ENCODE results near the gene IL1RAPL1.

Gene IL1RAPL1

GRCh38 chrX:29636331-29636730 is 1049.1 kb downstream of the IL1RAPL1 start:
- TF ChIP-seq CTCF (IDR thresholded peaks at IDR 0.05) = no peak
- Histone ChIP-seq H3K27ac (no peak overlapping the region), H3K4me3 (no peak overlapping the region)
- DNase-seq (ENCODE audit: low spot score) = no peak

GRCh38 chrX:29640106-29640505 is 1052.9 kb downstream of the IL1RAPL1 start:
- no peak for DNase-seq (ENCODE audit: low spot score)
- no peak overlapping the region for H3K4me3 ChIP-seq
- H3K27ac ChIP-seq = no peak overlapping the region
- TF ChIP-seq CTCF (IDR thresholded peaks at IDR 0.05) = no peak

DNA sequence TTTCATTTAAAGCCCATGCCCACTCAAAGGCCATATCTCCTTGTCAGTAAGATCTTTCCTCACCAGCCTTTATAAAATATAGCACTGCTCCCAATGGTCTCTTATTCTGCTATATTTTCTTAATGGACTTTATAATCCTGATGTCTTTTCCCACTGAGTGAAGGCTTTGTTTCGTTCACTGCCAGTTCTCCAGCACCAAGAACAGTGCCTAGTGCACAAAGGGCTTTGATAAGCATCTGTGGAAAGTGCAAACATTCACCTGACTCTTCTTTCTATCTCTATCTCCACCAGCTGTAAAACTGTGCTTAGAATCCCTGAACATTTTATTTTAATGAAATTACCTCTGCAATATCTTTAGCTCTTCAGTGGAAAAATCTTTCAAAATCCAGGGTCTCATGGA is 1054.2 kb downstream of the IL1RAPL1 start:
- Histone ChIP-seq H3K27ac (no peak overlapping the region), H3K4me3 (no peak overlapping the region)
- no peak for TF ChIP-seq CTCF (IDR thresholded peaks at IDR 0.05)
- DNase-seq (ENCODE audit: low spot score) = no peak

DNA sequence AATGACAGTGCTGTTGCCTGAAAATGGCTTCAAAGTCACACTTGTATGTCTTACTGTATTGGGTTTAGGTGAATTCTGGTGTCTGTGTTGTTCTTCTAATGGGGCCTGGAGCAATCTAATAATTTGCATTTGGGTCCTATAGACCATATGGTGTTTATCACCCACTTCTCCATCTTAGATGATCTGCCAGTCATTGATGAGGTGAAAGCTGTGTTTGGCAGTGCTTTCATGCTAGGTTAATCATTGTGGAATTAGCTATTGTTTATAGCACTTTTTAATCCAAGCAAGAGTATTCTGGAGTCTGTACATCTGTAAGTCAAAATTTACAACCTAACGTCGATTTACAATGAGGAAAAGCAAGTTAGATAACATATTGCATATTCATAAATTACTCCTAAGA is 1055.9 kb downstream of the IL1RAPL1 start:
- Histone ChIP-seq H3K27ac (no peak overlapping the region), H3K4me3 (no peak overlapping the region)
- no peak for DNase-seq (ENCODE audit: low spot score)
- no peak for TF ChIP-seq CTCF (IDR thresholded peaks at IDR 0.05)

DNA sequence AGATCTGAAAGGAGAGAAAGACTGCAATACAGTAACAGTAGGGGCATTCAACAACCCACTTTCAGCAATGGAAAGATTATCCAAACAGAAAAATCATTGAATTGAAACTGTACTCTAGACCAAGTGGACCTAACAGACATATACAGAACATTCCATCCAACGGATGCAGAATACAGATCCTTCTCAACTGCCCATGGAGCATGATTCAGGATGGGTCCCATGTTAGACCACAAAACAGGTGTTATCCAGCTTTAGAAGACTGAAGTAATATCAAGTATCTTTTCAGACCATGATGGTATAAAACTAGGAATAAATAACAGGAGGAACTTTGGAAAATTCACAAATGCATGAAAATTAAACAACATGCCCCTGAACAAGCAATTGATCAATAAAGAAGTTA is 1060.9 kb downstream of the IL1RAPL1 start:
- Histone ChIP-seq H3K27ac (no peak overlapping the region), H3K4me3 (no peak overlapping the region)
- no peak for TF ChIP-seq CTCF (IDR thresholded peaks at IDR 0.05)
- DNase-seq (ENCODE audit: low spot score) = no peak

DNA sequence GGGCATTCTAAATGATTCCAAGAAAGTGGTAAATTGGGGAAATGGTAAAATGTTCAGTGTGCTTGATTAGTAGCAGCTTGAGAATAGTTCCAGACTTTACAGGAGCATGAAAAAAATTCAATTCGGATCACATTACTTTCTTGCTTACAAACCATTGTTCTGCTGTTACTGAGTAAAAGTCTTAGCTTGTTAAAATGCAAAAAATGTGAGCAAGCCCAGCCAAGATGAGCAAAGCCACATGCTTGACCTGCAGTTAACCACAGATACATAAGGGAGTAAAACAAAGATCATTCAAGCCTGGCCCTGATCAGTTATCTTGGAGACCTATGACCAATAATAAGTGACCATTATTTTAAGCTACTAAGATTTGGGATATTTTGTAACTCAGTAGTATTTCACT is 1065.2 kb downstream of the IL1RAPL1 start:
- DNase-seq (ENCODE audit: low spot score) = no peak
- no peak for TF ChIP-seq CTCF (IDR thresholded peaks at IDR 0.05)
- no peak overlapping the region for H3K4me3 ChIP-seq
- H3K27ac ChIP-seq = no peak overlapping the region

- no peak for DNase-seq (ENCODE audit: low spot score)
- no peak overlapping the region for H3K27ac ChIP-seq
- H3K4me3 ChIP-seq = no peak overlapping the region
- TF ChIP-seq CTCF (IDR thresholded peaks at IDR 0.05) = no peak
Observed at GRCh38 chrX:29653721-29654120, 1066.5 kb downstream of the IL1RAPL1 start.
